Ammon's horn (tissue), 1 donor: ENCODE measurements around the gene NEK6.

Experiments used
- DNase-seq: peaks from one replicate; pipeline ENCODE4 v3.0.0-alpha.2; 2016; ENCODE audit warnings: low spot score

The NEK6 gene

GRCh38 chr9:124257844-124258606 lies at the start of gene NEK6:
Gene NEK6, plus strand, starts transcription at chr9:124257949. Its CDS starts 44,016 bp downstream, at chr9:124301965.
- no peak for DNase-seq

- DNase-seq, result no peak
These were observed 49.2 kb upstream of the NEK6 start for GRCh38 chr9:124208571-124208970.

- no peak for DNase-seq
These were observed 48.5 kb upstream of the NEK6 start for GRCh38 chr9:124209279-124209678.

GRCh38 chr9:124209774-124210173 lies 48.0 kb upstream of the NEK6 start:
- DNase-seq, result no peak

GRCh38 chr9:124210697-124211096 lies 47.1 kb upstream of the NEK6 start:
- no peak for DNase-seq

GRCh38 chr9:124212381-124213050 lies 45.2 kb upstream of the NEK6 start:
- DNase-seq, result no peak

GRCh38 chr9:124213396-124213795 lies 44.4 kb upstream of the NEK6 start:
- DNase-seq, result no peak

- DNase-seq, result no peak
These were observed 43.6 kb upstream of the NEK6 start for GRCh38 chr9:124214116-124214515.

GRCh38 chr9:124214596-124215367 lies 43.0 kb upstream of the NEK6 start:
- DNase-seq, result no peak

GRCh38 chr9:124215368-124215910 lies 42.3 kb upstream of the NEK6 start:
- DNase-seq, result no peak

- DNase-seq, result no peak
These were observed 41.8 kb upstream of the NEK6 start for GRCh38 chr9:124215956-124216355.

- DNase-seq, result peak; percentile 56
These were observed 41.1 kb upstream of the NEK6 start for GRCh38 chr9:124216474-124217176.

GRCh38 chr9:124217836-124218437 lies 39.8 kb upstream of the NEK6 start:
- DNase-seq, result no peak

GRCh38 chr9:124218438-124218982 lies 39.2 kb upstream of the NEK6 start:
- DNase-seq, result peak; percentile 71

GRCh38 chr9:124218987-124219461 lies 38.7 kb upstream of the NEK6 start:
- no peak for DNase-seq

- peak; percentile 77 for DNase-seq
These were observed 36.8 kb upstream of the NEK6 start for GRCh38 chr9:124220946-124221451.

GRCh38 chr9:124221676-124222075 lies 36.1 kb upstream of the NEK6 start:
- no peak for DNase-seq

- no peak for DNase-seq
These were observed 35.6 kb upstream of the NEK6 start for GRCh38 chr9:124222109-124222508.

GRCh38 chr9:124222918-124223720 lies 34.6 kb upstream of the NEK6 start:
- DNase-seq, result peak; percentile 82

- DNase-seq, result no peak
These were observed 31.8 kb upstream of the NEK6 start for GRCh38 chr9:124225945-124226344.
